ENCODE measurements around the gene PAPSS2.

The PAPSS2 gene

DNA sequence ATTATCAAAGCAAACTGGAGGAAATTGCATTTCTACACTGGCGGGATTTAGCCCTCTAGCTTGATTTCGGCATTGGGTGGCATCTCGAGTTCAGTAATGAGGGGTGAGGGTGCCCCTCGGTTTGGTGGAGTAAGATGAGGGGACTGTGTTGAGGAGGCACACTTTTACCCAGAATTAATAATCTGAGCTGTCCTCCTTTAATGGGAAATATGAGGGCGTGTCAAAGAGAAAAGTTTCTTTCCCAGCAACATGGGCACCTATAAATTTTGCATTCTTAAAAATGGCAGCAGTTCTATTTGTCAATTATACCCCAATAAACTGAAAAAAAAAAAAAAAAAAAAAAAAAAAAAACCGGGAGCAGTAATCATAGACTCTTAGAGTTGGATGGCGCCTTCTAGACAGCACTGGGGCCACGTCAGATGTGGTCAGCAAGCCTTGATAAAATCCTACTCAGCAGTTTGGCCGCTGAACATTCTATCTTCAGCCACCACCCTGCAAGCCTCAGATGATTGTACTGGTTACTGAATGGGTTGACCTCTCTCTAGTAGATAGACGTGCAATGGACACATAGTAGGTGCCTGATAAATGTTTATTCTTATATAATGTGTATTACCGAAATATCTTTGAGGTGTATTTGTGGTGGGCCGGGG is 931 bp downstream of the PAPSS2 start:
- no peak for DNase-seq (ENCODE audit: low spot score)
- H3K4me3 ChIP-seq = peak overlapping the region; percentile 96
- H3K27ac ChIP-seq = peak overlapping the region; percentile 85 to 94
- TF ChIP-seq, protein P1, sequence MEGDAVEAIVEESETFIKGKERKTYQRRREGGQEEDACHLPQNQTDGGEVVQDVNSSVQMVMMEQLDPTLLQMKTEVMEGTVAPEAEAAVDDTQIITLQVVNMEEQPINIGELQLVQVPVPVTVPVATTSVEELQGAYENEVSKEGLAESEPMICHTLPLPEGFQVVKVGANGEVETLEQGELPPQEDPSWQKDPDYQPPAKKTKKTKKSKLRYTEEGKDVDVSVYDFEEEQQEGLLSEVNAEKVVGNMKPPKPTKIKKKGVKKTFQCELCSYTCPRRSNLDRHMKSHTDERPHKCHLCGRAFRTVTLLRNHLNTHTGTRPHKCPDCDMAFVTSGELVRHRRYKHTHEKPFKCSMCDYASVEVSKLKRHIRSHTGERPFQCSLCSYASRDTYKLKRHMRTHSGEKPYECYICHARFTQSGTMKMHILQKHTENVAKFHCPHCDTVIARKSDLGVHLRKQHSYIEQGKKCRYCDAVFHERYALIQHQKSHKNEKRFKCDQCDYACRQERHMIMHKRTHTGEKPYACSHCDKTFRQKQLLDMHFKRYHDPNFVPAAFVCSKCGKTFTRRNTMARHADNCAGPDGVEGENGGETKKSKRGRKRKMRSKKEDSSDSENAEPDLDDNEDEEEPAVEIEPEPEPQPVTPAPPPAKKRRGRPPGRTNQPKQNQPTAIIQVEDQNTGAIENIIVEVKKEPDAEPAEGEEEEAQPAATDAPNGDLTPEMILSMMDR (IDR thresholded peaks at IDR 0.05) = no peak

DNA sequence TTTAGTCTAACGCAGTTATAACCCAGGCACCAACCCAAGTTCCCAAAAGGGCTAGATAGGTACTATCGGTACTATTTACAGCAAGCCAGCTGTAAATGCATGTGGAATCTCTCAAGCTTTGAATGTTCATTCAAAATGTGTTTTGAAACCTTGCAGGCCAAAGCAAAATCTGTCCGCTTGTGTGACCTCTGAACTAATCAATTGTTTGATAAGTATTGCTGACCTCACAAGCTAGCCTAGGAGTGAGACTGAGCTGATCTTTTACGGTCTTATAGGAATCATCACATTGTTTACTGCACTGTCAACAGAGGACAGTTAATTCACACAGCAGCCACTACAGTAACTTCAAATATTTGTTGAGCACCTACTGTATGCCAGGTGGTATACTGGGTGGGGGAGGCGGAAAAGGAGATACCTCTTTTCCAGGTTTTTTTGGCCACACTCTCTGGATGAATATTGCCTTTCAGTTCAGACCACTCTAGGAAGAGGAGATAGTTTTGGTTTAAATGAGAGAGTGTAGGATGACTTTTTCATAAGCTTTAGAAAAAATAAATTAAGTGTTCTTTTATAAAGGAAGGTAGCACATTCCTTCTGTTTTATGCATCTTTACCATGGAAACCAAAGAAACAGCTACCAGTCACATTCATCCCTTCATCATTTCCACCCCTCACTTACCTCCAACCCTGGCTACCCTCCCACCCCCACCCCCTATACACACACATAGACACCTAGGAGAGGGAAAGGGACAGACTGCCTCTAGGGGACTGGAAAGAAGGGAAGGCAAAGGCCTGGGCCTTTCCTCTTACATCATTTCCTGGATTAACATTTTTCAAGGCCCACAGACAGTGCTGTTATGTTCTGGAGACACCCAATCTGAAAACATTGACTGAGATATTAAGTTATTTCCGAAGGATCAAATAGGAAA is 2.4 kb downstream of the PAPSS2 start:
- Histone ChIP-seq H3K27ac (no peak overlapping the region), H3K4me3 (peak overlapping the region; percentile 96)
- no peak for DNase-seq (ENCODE audit: low spot score)
- TF ChIP-seq, protein P1 (IDR thresholded peaks at IDR 0.05) = no peak

DNA sequence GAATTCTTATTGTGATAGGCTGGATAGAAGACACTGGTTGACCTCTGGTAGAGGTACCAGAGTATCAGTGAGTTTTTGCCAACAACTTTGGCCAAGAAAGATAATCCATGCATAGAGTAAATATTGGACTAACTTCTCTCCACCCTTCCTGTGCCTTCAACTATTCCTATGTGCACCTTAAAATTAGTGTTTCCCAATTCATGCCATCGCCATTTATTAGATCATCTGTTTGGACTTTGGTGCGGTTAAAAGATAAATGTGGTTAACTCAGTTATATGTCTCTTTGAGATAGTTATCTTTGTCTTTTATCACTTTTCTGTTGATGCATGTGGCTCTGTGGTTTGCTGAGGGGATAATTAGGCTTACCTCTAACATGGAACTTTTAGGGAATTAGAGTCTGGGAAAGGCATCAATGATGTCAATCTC is 4.6 kb downstream of the PAPSS2 start:
- DNase-seq (ENCODE audit: low spot score) = no peak
- H3K4me3 ChIP-seq = no peak overlapping the region
- no peak overlapping the region for H3K27ac ChIP-seq
- TF ChIP-seq, protein P1 (IDR thresholded peaks at IDR 0.05) = no peak

DNA sequence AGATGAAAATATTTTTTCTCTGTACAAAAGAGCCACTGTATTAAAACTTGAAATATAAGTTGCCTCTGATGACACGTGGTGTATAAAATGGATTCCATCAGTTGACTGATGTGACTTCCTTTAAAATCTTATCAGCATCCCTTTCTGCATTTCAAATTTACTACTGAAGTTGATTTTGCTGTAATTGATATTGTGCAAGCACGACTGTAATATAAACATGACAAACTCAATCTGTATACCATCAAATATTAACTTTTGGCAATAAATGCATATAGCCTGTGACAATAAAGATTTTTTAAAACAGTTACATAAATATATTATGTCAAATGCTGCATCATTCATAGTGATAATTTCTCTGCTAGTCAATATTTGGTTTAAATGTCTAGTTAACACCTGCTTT is 7.8 kb downstream of the PAPSS2 start:
- TF ChIP-seq, protein P1 (IDR thresholded peaks at IDR 0.05) = no peak
- H3K4me3 ChIP-seq = no peak overlapping the region
- H3K27ac ChIP-seq = no peak overlapping the region
- no peak for DNase-seq (ENCODE audit: low spot score)

DNA sequence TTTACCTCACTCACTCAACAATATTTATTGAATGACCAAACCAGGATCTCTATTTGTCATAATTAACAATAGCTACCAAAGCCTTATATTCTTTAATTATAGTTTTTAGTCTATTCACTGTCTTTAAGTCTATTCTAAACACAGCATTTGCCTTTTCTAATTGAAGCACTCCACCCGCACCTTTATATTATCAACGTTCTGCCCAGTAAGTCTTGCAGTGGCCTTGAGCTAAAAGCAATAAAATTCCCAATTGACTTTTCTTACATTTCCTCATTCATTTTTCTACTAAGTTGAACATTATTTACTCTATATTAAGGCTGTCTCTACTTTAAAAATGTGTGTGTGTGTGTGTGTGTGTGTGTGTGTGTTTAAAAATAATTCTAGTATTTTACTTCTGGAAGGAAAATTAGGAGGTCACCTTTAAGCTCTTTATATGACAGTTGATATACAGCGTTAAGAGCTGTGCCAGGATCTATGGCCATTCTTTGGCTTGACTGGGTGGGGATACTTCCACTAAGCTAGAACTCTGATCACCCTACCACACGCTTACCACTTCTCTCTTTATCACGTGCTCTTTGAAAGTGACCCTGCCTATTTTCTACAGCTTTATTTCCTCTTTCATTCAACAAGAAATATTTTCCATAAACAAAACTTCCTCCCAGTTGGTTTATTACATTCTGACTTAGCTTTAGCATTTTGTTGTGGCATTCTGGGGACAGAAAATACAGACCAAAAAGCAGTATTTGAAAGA is 8.8 kb downstream of the PAPSS2 start:
- TF ChIP-seq, protein P1 (IDR thresholded peaks at IDR 0.05) = no peak
- H3K4me3 ChIP-seq = no peak overlapping the region
- no peak for DNase-seq (ENCODE audit: low spot score)
- H3K27ac ChIP-seq = no peak overlapping the region

DNA sequence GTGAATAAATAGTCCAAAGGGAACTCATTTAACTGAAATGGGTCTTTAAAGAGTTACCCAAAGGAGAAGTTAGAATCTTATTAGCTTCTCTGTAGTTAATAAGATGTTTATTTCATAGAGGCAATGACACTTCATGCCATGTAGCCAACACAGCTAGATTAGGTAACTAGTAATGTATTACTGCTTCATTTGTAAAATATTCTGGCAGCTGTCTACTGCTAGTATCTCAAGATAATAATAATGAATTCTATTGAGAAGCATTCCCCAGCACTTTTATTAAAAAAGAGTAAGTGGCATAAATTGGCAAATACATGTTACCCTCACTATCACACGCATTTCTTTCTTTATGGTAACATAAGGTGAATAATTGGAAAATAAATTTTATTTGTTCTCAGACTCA is 10.1 kb downstream of the PAPSS2 start:
- Histone ChIP-seq H3K27ac (no peak overlapping the region), H3K4me3 (no peak overlapping the region)
- TF ChIP-seq, protein P1 (IDR thresholded peaks at IDR 0.05) = no peak
- no peak for DNase-seq (ENCODE audit: low spot score)
